Measurements from ENCODE around the gene SGK1. TPM values are rescaled to one million over a fixed set of nuclear protein-coding genes. Genes with fewer than 3 reads are reported as not detected.
"Not testable (repeated sequence)": the region's sequence is repeated elsewhere in the genome, so short reads cannot be mapped to it uniquely, and the experiment has no call there.

SGK1 gene
- total RNA-seq, 1 experiment from 2014 or later, result 7.8 TPM

DNA sequence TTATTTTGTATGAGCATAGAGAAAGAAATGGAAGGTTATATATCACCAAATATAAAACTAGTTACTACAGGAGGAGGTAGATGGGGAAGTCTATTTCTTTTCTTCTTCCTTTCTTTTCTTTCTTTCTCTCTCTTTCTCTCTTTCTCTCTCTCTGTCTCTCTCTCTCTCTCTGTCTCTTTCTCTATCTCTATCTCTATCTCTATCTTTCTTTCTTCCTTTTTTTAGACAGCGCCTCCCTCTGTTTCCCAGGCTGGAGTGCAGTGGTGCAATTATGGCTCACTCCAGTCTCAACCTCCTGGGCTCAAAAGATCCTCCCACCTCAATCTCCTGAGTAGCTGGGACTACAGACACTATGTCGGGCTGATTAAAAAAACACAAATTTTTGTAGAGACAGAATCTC lies 10.2 kb upstream of the SGK1 start:
- WGBS (ENCODE audit: extremely low coverage, insufficient read length, low lambda C conversion rate), result no CpG with 5 or more reads among the region's 2 CpGs
- no peaks in the 10 kb centered on the region for H3K79me1 ChIP-seq (ENCODE audit: insufficient read depth, low read depth, low read length, poor library complexity, severe bottlenecking)
- no peak overlapping the region for H4K91ac ChIP-seq (ENCODE audit: insufficient read length, low read depth, low read length)
- H2AK5ac ChIP-seq (ENCODE audit: insufficient read length, low read length), result no peak overlapping the region
- H3K4me2 ChIP-seq (ENCODE audit: insufficient read depth, insufficient read length, low read length), result no peak overlapping the region
- H4K5ac ChIP-seq (ENCODE audit: insufficient read length, low read depth, low read length), result no peak overlapping the region
- no peak overlapping the region for H3T11ph ChIP-seq (ENCODE audit: low read length)
- Mint-ChIP-seq H3K4me1 (peaks cover 2 to 3% of the 10 kb centered on the region in 2 experiments; a peak in 3 of 4 replicates), H3K36me3 (ENCODE audit: insufficient read depth in 1 of 3, low read depth in 3 of 3) (no peaks in the 10 kb centered on the region), H3K27ac (no peak overlapping the region), H3K4me3 (no peak overlapping the region), H3K9me3 (peaks cover 0 to 3% of the 10 kb centered on the region in 2 experiments; a peak in 1 of 5 replicates), H3K27me3 (ENCODE audit: low read depth) (no peaks in the 10 kb centered on the region; the same call in 1 of the 2 replicates)
- DNase-seq, result no peak
- no peak overlapping the region for H2BK5ac ChIP-seq (ENCODE audit: insufficient read length, low read length)
- no peak overlapping the region for H2AFZ ChIP-seq (ENCODE audit: low read length)
- no peak overlapping the region for H3K23ac ChIP-seq (ENCODE audit: insufficient read length, low read depth, low read length)
- no peak overlapping the region for H2BK120ac ChIP-seq (ENCODE audit: low read depth, low read length, poor library complexity, severe bottlenecking)
- no peak overlapping the region for H3K9ac ChIP-seq (ENCODE audit: extremely low read depth, insufficient read length, low read length)
- TF ChIP-seq CTCF (conservative IDR thresholded peaks at IDR 0.05), result peak; percentile 40; the same call in 2 of the 3 replicates
- no peak overlapping the region for H3K18ac ChIP-seq (ENCODE audit: insufficient read length, low read depth, low read length)
- H3K27ac ChIP-seq (ENCODE audit: insufficient read length, low read depth, low read length), result no peak overlapping the region
- no peak overlapping the region for H3K56ac ChIP-seq (ENCODE audit: insufficient read length, low read depth, low read length)
- no peak overlapping the region for H2BK12ac ChIP-seq (ENCODE audit: insufficient read length, low read depth, low read length)
- no peaks in the 10 kb centered on the region for H3K9me3 ChIP-seq (ENCODE audit: control insufficient read depth, low read depth, low read length)
- H4K20me1 ChIP-seq (ENCODE audit: control insufficient read depth, insufficient read depth, insufficient read length), result no peaks in the 10 kb centered on the region
- no peak overlapping the region for H3K14ac ChIP-seq (ENCODE audit: insufficient read depth, low read length)
- no peak overlapping the region for H3K4ac ChIP-seq (ENCODE audit: low read depth, low read length)
- H2BK20ac ChIP-seq (ENCODE audit: low read depth, low read length, poor library complexity, severe bottlenecking), result no peak overlapping the region
- no peaks in the 10 kb centered on the region for H3K27me3 ChIP-seq (ENCODE audit: insufficient read depth, low read length)
- no peak overlapping the region for H2BK15ac ChIP-seq (ENCODE audit: low read depth, low read length)
- no peak overlapping the region for H4K8ac ChIP-seq (replicated peaks; ENCODE audit: insufficient read length, low read depth, low read length)
- no peaks in the 10 kb centered on the region for H3K79me2 ChIP-seq (ENCODE audit: insufficient read depth, low read length)
- no peaks in the 10 kb centered on the region for H3K23me2 ChIP-seq (ENCODE audit: insufficient read length, low read depth, low read length, poor library complexity, severe bottlenecking)
- no peaks in the 10 kb centered on the region for H3K4me1 ChIP-seq (ENCODE audit: insufficient read depth, low read length)

- H2AFZ ChIP-seq (ENCODE audit: low read length); H2BK120ac ChIP-seq (ENCODE audit: low read depth, low read length, poor library complexity, severe bottlenecking); H3K9me3 ChIP-seq (ENCODE audit: control insufficient read depth, low read depth, low read length); H3K4me3 Mint-ChIP-seq; H2BK15ac ChIP-seq (ENCODE audit: low read depth, low read length); H3T11ph ChIP-seq (ENCODE audit: low read length); H3K4ac ChIP-seq (ENCODE audit: low read depth, low read length); H4K8ac ChIP-seq (replicated peaks; ENCODE audit: insufficient read length, low read depth, low read length); H3K27ac ChIP-seq (ENCODE audit: insufficient read length, low read depth, low read length); H4K5ac ChIP-seq (ENCODE audit: insufficient read length, low read depth, low read length); H3K79me1 ChIP-seq (ENCODE audit: insufficient read depth, low read depth, low read length, poor library complexity, severe bottlenecking); H3K14ac ChIP-seq (ENCODE audit: insufficient read depth, low read length); H2AK5ac ChIP-seq (ENCODE audit: insufficient read length, low read length); H3K27me3 Mint-ChIP-seq (ENCODE audit: low read depth); H2BK20ac ChIP-seq (ENCODE audit: low read depth, low read length, poor library complexity, severe bottlenecking); H3K27me3 ChIP-seq (ENCODE audit: insufficient read depth, low read length); H3K56ac ChIP-seq (ENCODE audit: insufficient read length, low read depth, low read length); H3K23me2 ChIP-seq (ENCODE audit: insufficient read length, low read depth, low read length, poor library complexity, severe bottlenecking); H3K9me3 Mint-ChIP-seq; H4K20me1 ChIP-seq (ENCODE audit: control insufficient read depth, insufficient read depth, insufficient read length); H3K27ac Mint-ChIP-seq; H3K4me1 Mint-ChIP-seq; H3K36me3 Mint-ChIP-seq (ENCODE audit: insufficient read depth in 1 of 3, low read depth in 3 of 3); H2BK12ac ChIP-seq (ENCODE audit: insufficient read length, low read depth, low read length); DNase-seq; H3K18ac ChIP-seq (ENCODE audit: insufficient read length, low read depth, low read length); H2BK5ac ChIP-seq (ENCODE audit: insufficient read length, low read length); H3K79me2 ChIP-seq (ENCODE audit: insufficient read depth, low read length); H3K4me2 ChIP-seq (ENCODE audit: insufficient read depth, insufficient read length, low read length); H3K9ac ChIP-seq (ENCODE audit: extremely low read depth, insufficient read length, low read length); H4K91ac ChIP-seq (ENCODE audit: insufficient read length, low read depth, low read length); H3K4me1 ChIP-seq (ENCODE audit: insufficient read depth, low read length); H3K23ac ChIP-seq (ENCODE audit: insufficient read length, low read depth, low read length): not testable (repeated sequence)
- WGBS (ENCODE audit: extremely low coverage, insufficient read length, low lambda C conversion rate), result no CpG with 5 or more reads among the region's 4 CpGs
Measured at GRCh38 chr6:134326192-134326591, 8.3 kb upstream of the SGK1 start.
